Jurkat, Clone E6-1 (cell line): ENCODE measurements around the gene JOSD2.
A peak's percentile ranks its signal among the peaks of the same experiment; 100 is the strongest.
"Not testable (repeated sequence)": the region's sequence is repeated elsewhere in the genome, so short reads cannot be mapped to it uniquely, and the experiment has no call there.

ENCODE experiments used
- DNase-seq: peaks from one replicate; pipeline ENCODE4 v3.0.0-alpha.2; 2011; ENCODE audit warnings: low read depth, low spot score
- H3K4me3 ChIP-seq: 2 replicates; pipeline ENCODE4 v1.5.1; 2011; ENCODE audit warnings: mild to moderate bottlenecking, low read length, control low read depth, moderate library complexity

JOSD2 gene

GRCh38 chr19:50548191-50549058, 37.4 kb upstream of the JOSD2 start:
- no peak for DNase-seq
- no peak overlapping the region for H3K4me3 ChIP-seq

GRCh38 chr19:50547385-50548190, 36.6 kb upstream of the JOSD2 start:
- DNase-seq = no peak
- no peak overlapping the region for H3K4me3 ChIP-seq

DNA sequence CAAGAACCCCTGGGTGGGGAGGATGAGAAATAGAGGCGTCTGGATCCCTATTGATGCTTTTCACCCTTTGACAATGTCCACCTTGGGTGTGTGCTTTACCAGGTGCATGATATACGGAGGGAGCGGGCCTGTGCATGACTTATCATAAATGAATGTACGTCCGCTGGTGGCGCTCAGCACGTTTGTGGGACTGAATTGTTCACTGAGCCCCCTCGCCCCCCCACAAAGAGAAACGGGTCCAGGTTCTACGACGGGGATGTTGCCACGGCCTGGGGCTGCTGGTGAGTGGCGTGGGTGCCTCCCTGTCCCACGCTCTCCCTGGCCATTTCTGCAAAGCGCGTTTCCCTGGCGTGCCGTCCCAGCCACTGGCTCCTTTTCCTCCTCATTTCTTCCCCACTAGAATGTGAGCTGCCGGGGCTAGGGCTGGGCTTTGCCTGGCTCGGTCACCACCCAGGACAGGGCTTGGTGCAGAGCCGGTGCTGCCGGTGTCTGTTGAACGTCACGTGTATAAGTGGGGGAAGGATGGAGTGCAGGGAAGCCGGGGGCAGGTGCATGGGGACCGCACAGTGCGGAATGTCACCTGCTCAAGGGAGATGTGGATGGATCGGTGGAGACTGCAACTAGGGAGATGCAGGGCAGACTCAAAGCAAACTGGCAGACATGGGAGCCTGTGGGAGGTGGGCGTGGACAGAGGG, 35.7 kb upstream of the JOSD2 start:
- H3K4me3 ChIP-seq = no peak overlapping the region
- no peak for DNase-seq

- no peak for DNase-seq
- no peak overlapping the region for H3K4me3 ChIP-seq
These were observed 32.0 kb upstream of the JOSD2 start for GRCh38 chr19:50542943-50543342.

DNA sequence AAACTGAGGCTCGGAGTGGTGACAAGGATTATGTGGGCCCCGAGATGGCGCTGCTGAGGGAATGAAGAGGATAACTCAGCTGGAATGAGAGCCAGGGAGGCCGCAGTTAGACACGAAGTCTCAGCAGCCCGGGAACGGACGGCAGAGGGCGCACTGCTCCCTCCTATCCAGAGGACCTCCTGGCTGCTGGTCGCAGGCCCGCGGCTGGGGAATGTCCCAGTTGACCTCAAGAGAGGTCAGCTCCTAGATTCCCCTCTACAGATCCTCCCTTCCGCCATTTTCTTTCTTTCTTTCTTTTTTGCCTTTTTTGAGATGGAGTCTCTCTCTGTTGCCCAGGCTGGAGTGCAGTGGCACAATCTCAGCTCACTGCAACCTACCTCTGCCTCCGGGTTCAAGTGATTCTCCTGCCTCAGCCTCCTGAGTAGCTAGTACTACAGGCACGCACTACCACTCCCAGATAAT, 26.8 kb upstream of the JOSD2 start:
- peak; percentile 46 for DNase-seq
- no peak overlapping the region for H3K4me3 ChIP-seq

DNA sequence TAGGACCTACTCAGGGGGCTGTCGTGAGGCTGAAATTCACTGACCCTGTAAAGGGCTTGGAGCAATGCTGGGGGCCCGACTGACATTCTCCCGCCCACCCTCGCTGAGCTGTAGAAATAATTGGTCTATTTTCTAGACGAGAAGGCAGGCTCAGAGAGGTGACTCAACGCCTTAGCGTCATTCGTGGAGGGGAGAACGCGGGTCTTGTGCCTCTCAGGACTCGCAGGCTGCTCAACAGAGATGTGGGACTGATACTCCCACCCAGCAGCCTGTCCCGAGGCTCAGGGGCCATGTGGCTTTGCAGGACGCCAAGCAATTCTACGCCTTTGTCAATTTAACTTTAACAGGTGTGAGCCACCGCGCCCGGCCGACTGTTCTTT, 26.3 kb upstream of the JOSD2 start:
- DNase-seq = no peak
- H3K4me3 ChIP-seq = no peak overlapping the region

GRCh38 chr19:50536662-50537305, 25.8 kb upstream of the JOSD2 start:
- H3K4me3 ChIP-seq = no peak overlapping the region
- DNase-seq = no peak

GRCh38 chr19:50535672-50536187, 24.7 kb upstream of the JOSD2 start:
- DNase-seq = no peak
- H3K4me3 ChIP-seq = no peak overlapping the region

- no peak overlapping the region for H3K4me3 ChIP-seq
- no peak for DNase-seq
These were observed 23.5 kb upstream of the JOSD2 start for GRCh38 chr19:50534478-50534877.

GRCh38 chr19:50532952-50533351, 22.0 kb upstream of the JOSD2 start:
- no peak for DNase-seq
- H3K4me3 ChIP-seq = no peak overlapping the region

GRCh38 chr19:50531171-50531612, 20.2 kb upstream of the JOSD2 start:
- DNase-seq = no peak
- no peak overlapping the region for H3K4me3 ChIP-seq

DNA sequence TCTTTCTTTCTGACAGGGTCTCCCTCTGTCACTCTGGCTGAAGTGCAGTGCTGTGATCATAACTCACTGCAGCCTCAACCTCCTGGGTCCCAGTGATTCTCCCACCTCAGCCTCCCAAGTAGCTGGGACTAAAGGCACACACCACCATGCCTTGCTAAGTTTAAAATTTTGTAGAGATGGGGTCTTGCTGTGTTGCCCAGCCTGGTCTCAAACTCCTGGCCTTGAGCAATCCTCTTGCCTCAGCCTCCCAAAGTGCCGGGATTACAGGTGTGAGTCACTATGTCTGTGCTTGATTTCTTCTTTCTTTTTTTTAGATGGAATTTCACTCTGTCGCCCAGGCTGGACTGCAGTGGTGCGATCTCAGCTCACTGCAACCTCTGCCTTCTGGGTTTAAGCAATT, 17.1 kb upstream of the JOSD2 start:
- DNase-seq, H3K4me3 ChIP-seq: not testable (repeated sequence)

- no peak for DNase-seq
- H3K4me3 ChIP-seq = no peak overlapping the region
These were observed 11.9 kb upstream of the JOSD2 start for GRCh38 chr19:50522881-50523280.

DNA sequence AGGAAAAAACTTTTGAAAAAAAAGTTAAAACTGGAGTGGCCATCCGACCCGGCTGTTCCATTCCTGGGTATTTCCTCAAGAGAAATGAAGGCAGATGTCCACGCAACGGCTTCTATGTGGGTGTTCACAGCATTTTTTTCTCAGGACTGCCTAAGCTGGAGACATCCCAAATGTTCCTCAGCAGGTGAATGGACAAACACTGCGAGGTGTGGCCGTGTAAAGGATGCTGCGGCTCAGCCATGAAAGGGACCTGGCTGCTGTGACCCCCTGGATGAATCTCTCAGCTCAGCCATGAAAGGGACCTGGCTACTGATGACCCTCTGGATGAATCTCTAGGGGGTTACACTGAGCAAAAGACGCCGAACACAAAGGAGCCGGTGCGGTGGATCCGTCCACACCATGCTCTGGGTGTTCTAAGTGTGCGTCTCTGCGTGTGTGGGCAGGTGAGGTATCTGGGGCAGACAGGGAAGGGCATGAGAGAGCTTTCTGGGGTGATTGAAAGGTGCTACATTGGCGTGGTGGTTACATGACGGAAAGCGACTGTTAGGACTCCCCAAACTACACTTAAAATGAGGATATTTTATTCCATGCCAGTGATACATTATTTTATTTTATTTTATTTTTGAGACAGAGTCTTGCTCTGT, 10.0 kb upstream of the JOSD2 start:
- H3K4me3 ChIP-seq = no peak overlapping the region
- no peak for DNase-seq

DNA sequence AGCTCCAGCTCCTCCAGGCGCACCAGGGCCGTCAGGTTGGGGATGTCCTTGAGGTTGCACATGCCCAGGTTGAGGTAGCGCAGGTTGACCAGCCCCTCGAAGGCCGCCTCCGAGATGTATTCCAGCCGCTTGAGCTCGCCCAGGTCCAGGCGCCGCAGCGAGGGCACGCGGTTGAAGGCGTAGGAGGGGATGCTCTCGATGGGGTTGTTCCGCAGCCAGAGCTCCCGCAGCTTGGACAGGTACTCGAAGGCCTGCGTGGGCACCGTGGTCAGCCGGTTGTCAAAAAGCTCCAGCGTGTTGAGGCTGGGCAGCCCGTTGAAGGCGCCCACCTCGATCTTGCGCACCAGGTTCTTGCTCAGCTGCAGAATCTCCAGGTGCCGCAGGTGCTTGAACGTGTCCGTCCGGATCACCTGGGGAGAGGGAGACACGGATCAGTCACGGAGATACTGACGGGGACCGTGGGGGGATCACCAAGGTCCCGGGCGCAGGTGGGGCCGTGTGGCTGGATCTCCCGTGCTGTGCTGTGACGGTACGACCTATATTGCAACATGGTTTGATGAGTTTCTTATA, 8.1 kb upstream of the JOSD2 start:
- H3K4me3 ChIP-seq = no peak overlapping the region
- no peak for DNase-seq

DNA sequence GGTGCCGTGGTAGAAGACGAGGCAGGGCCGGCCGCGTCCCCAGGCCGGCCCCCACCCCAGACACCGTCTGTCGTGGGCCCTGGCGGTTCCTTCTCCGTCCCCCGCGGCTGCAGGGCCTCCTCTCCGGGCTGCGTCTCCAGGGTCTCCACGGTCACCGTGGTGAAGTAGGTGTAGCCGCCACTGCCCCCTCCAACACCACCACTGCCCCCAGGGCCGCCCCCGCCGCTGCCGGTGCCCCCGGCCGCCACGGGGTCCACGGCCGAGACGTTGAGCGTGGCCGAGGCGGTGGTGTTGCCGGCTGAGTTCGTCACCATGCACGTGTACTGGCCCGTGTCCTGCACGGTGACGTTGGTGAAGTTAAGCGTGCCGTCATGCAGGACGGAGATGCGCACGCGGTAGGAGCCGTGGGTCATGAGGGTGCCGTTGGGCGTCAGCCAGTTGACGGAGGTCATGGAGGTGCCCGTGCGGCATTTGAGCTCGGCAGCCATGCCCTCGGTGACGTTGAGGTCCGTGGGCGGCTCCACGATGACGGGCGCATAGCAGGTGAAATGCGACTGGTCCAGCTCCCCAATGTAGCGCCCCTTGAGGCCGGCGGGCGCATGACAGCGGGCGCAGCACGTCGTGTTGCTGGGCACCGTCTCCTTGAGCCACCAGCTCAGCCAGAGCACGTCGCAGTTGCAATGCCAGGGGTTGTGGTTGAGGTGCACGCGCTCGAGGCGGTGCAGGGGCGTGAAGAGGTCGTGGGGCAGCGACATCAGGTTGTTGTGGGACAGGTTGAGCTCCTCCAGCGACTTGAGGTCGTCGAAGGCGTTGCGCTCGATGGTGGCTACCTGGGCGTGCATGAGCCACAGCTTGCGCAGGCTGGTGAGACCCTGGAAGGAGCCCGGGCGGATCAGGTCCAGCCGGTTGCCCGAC, 7.4 kb upstream of the JOSD2 start:
- no peak for DNase-seq

GRCh38 chr19:50517704-50518075, 6.7 kb upstream of the JOSD2 start:
- DNase-seq = no peak
- H3K4me3 ChIP-seq = no peak overlapping the region

More for the DNA sequence above, 7.4 kb upstream of the JOSD2 start:
- no peak overlapping the region for H3K4me3 ChIP-seq
